PC-3 (cell line): ENCODE results near the gene YPEL3.

ENCODE experiments used
- EZH2 ChIP-seq: fragments of 300-600 bp; sonication (generic); IDR thresholded peaks from one replicate; pipeline ENCODE4 v1.6.1; 2017; ENCODE audit warnings: antibody characterized with exemption, mild to moderate bottlenecking, low read length; ENCODE audit not compliant: unreplicated experiment
- EZH2phosphoT487 ChIP-seq: fragments of 300-600 bp; sonication (generic); IDR thresholded peaks from 2 replicates; pipeline ENCODE4 v1.6.1; 2018; ENCODE audit warnings: mild to moderate bottlenecking, antibody characterized with exemption, low read length, borderline replicate concordance
- TF ChIP-seq, protein P1 (sequence below): fragments of 300-600 bp; sonication (generic); conservative IDR thresholded peaks from 2 replicates; pipeline ENCODE4 v1.5.1; 2017; ENCODE audit warnings: antibody characterized with exemption, low read depth, mild to moderate bottlenecking, low read length

DNA sequence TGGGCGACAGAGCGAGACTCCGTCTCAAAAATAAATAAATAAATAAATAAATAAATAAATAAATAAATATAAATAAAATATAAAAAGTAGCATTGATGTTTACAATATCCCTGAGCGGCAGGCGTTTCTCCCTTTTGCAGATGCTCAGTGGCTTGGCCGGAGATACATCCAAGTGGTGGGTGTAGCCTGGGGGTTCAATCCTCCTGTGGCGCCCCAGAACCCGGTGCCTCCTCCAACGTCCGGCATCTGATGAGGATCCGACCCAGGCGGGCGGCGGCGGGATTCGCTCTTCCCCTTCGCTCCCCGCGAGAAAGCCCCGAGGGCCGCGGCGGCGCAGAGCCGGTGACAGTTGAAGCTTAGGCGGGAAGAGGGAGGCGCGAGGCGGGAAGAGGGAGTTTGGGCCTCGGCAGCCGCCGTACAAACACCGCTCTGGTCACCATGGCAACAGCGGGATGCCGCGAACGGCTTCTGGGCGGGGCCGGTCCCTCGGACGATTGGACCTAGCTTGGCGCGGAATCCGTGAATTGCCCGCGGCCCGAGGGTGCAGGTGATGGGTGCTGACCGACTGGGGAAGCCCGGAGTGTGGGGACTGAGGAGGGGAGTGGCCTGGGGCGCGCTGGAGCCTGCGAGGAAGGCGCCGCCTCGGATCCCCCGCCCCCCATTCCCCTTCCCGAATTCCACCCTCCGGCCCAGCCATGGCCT, 43.2 kb downstream of the YPEL3 start:
- TF ChIP-seq, protein P1, sequence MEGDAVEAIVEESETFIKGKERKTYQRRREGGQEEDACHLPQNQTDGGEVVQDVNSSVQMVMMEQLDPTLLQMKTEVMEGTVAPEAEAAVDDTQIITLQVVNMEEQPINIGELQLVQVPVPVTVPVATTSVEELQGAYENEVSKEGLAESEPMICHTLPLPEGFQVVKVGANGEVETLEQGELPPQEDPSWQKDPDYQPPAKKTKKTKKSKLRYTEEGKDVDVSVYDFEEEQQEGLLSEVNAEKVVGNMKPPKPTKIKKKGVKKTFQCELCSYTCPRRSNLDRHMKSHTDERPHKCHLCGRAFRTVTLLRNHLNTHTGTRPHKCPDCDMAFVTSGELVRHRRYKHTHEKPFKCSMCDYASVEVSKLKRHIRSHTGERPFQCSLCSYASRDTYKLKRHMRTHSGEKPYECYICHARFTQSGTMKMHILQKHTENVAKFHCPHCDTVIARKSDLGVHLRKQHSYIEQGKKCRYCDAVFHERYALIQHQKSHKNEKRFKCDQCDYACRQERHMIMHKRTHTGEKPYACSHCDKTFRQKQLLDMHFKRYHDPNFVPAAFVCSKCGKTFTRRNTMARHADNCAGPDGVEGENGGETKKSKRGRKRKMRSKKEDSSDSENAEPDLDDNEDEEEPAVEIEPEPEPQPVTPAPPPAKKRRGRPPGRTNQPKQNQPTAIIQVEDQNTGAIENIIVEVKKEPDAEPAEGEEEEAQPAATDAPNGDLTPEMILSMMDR = no peak
- TF ChIP-seq EZH2phosphoT487 (no peak), EZH2 (no peak)
